Common myeloid progenitor, CD34-positive (primary cell): ENCODE data around the gene TUB.

Source experiments
- CTCF ChIA-PET: fragments of 350-600 bp; sonication (Branson Sonifier 250); formaldehyde crosslinking; loops from one replicate; lab custom pipeline; 2021; ENCODE audit warnings: antibody characterized with exemption; lab: Charles Lee
- POLR2A ChIA-PET: fragments of 350-600 bp; sonication (Branson Sonifier 250); formaldehyde crosslinking; loops from one replicate; lab custom pipeline; 2021; ENCODE audit warnings: antibody characterized with exemption; lab: Charles Lee
- DNase-seq, 3 donors: peaks; one replicate each; pipeline versions ENCODE4 v3.0.0 to v3.0.0-alpha.2; 2013
- H3K27ac ChIP-seq, 2 experiments: 1 replicate in 1 of 2; 2 replicates in 1 of 2; pipeline ENCODE4 v1.7.0; 2013; ENCODE audit warnings: inconsistent platforms in 2 of 2, low read length in 2 of 2, mild to moderate bottlenecking in 2 of 2, low read depth in 1 of 2, moderate library complexity in 1 of 2; ENCODE audit not compliant: severe bottlenecking in 2 of 2, insufficient read depth in 1 of 2, poor library complexity in 1 of 2
- H3K27me3 ChIP-seq, 5 experiments: replicated peaks in 2 of 5; 1 replicate in 3 of 5; 2 replicates in 2 of 5; pipeline versions ENCODE4 v1.6.1 to v1.7.0; 2013; ENCODE audit warnings: low read length in 4 of 5, mild to moderate bottlenecking in 2 of 5, moderate library complexity in 2 of 5, inconsistent platforms in 1 of 5; ENCODE audit not compliant: insufficient read depth in 5 of 5, control insufficient read depth in 4 of 5
- H3K36me3 ChIP-seq, 4 experiments: 1 replicate in 2 of 4; 2 replicates in 2 of 4; pipeline versions ENCODE4 v1.6.1 to v1.7.0; 2013; ENCODE audit warnings: low read length in 3 of 4, control low read depth in 1 of 4, mild to moderate bottlenecking in 1 of 4; ENCODE audit not compliant: control insufficient read depth in 4 of 4, insufficient read depth in 4 of 4
- H3K4me1 ChIP-seq, 4 experiments: 1 replicate in 3 of 4; 2 replicates in 1 of 4; pipeline versions ENCODE4 v1.6.1 to v1.7.1; 2013; ENCODE audit warnings: low read length in 3 of 4, mild to moderate bottlenecking in 3 of 4, control low read depth in 1 of 4, inconsistent platforms in 1 of 4, moderate library complexity in 1 of 4; ENCODE audit not compliant: control insufficient read depth in 4 of 4, insufficient read depth in 4 of 4; ENCODE audit errors: control extremely low read depth in 1 of 4
- H3K4me3 ChIP-seq, 7 experiments: 1 replicate in 4 of 7; 2 replicates in 3 of 7; pipeline versions ENCODE4 v1.5.1 to v1.7.0; 2013; ENCODE audit warnings: mild to moderate bottlenecking in 7 of 7, low read length in 6 of 7, moderate library complexity in 6 of 7, inconsistent platforms in 2 of 7, low read depth in 2 of 7, control low read depth in 1 of 7; ENCODE audit not compliant: insufficient read depth in 4 of 7, control insufficient read depth in 1 of 7; ENCODE audit errors: extremely low read depth in 1 of 7
- H3K9me3 ChIP-seq, 5 experiments: 1 replicate in 4 of 5; 2 replicates in 1 of 5; pipeline versions ENCODE4 v1.6.1 to v1.7.1; 2013; ENCODE audit warnings: low read length in 4 of 5, mild to moderate bottlenecking in 2 of 5, inconsistent platforms in 1 of 5, low read depth in 1 of 5, moderate library complexity in 1 of 5; ENCODE audit not compliant: control insufficient read depth in 4 of 5, insufficient read depth in 2 of 5; ENCODE audit errors: control extremely low read depth in 1 of 5
- WGBS: methylation state at CpG from one replicate; pipeline ENCODE4 v1.1.5; 2013; ENCODE audit not compliant: insufficient coverage; 5-methylcytosine and 5-hydroxymethylcytosine counted together

The TUB gene

GRCh38 chr11:8098361-8098760, 17.4 kb downstream of the TUB start:
- Histone ChIP-seq H3K4me3 (no peak overlapping the region), H3K27me3 (peaks cover 0 to 6% (median 0%) of the 10 kb centered on the region in 5 experiments), H3K9me3 (no peaks in the 10 kb centered on the region), H3K27ac (no peak overlapping the region), H3K36me3 (peaks cover 0 to 6% (median under 1%) of the 10 kb centered on the region in 4 experiments), H3K4me1 (peaks cover 0 to 9% (median 1%) of the 10 kb centered on the region in 4 experiments)
- WGBS = 94% methylated on average over 4 of the region's 4 CpGs
- no peak for DNase-seq
- POLR2A ChIA-PET = no interaction called here
- CTCF ChIA-PET = interaction anchor here (1.3 to 21.2 kb wide), 14 partner anchors 9 to 205 kb away, joined by 3 to 429 read pairs (median 12); partner anchors contain the start of gene TUB

GRCh38 chr11:8098879-8099278, 17.9 kb downstream of the TUB start:
- peaks cover 0 to 9% (median 2%) of the 10 kb centered on the region in 4 experiments for H3K36me3 ChIP-seq
- CTCF ChIA-PET = interaction anchor here (0.8 to 21.2 kb wide), 22 partner anchors 10 to 404 kb away, joined by 3 to 429 read pairs (median 6); partner anchors contain the start of genes EIF3F and TUB
- WGBS = 95% methylated on average over 3 of the region's 6 CpGs
- H3K4me1 ChIP-seq = peaks cover 0 to 9% (median 1%) of the 10 kb centered on the region in 4 experiments
- H3K4me3 ChIP-seq = no peak overlapping the region
- no peak overlapping the region for H3K27ac ChIP-seq
- no peak for DNase-seq
- POLR2A ChIA-PET = no interaction called here
- H3K27me3 ChIP-seq = peaks cover 0 to 6% (median 0%) of the 10 kb centered on the region in 5 experiments
- H3K9me3 ChIP-seq = no peaks in the 10 kb centered on the region

GRCh38 chr11:8099291-8099899, 18.4 kb downstream of the TUB start:
- peaks cover 0 to 9% (median 1%) of the 10 kb centered on the region in 4 experiments for H3K4me1 ChIP-seq
- ChIA-PET CTCF (interaction anchor here (0.6 to 21.2 kb wide), 26 partner anchors 9 to 560 kb away, joined by 3 to 429 read pairs (median 6); partner anchors contain the start of genes EIF3F and TUB), POLR2A (no interaction called here)
- no peak overlapping the region for H3K4me3 ChIP-seq
- H3K9me3 ChIP-seq = no peaks in the 10 kb centered on the region
- peak; percentile 78 to 88 (median 81) for DNase-seq
- H3K27me3 ChIP-seq = peaks cover 0 to 6% (median 0%) of the 10 kb centered on the region in 5 experiments
- no peak overlapping the region for H3K27ac ChIP-seq
- 57% methylated on average over 3 of the region's 3 CpGs for WGBS
- peaks cover 0 to 12% (median 2%) of the 10 kb centered on the region in 4 experiments for H3K36me3 ChIP-seq

GRCh38 chr11:8100158-8100557, 19.1 kb downstream of the TUB start:
- CTCF ChIA-PET = interaction anchor here (0.9 to 21.2 kb wide), 20 partner anchors 8 to 560 kb away, joined by 3 to 429 read pairs (median 6); partner anchors contain the start of genes EIF3F and TUB
- Histone ChIP-seq H3K4me3 (no peak overlapping the region), H3K9me3 (no peaks in the 10 kb centered on the region), H3K27ac (no peak overlapping the region), H3K27me3 (peaks cover 0 to 6% (median 0%) of the 10 kb centered on the region in 5 experiments), H3K4me1 (peaks cover 0 to 9% (median 1%) of the 10 kb centered on the region in 4 experiments), H3K36me3 (peaks cover 0 to 12% (median 3%) of the 10 kb centered on the region in 4 experiments)
- POLR2A ChIA-PET = no interaction called here
- no peak for DNase-seq
- 96% methylated on average over 13 of the region's 14 CpGs for WGBS

- ChIA-PET POLR2A (no interaction called here), CTCF (interaction anchor here (0.9 to 21.2 kb wide), 16 partner anchors 8 to 559 kb away, joined by 3 to 429 read pairs (median 6); partner anchors contain the start of gene TUB)
- peaks cover 0 to 14% (median 3%) of the 10 kb centered on the region in 4 experiments for H3K36me3 ChIP-seq
- H3K4me3 ChIP-seq = no peak overlapping the region
- H3K4me1 ChIP-seq = peaks cover 0 to 4% (median 0%) of the 10 kb centered on the region in 4 experiments
- WGBS = 98% methylated on average over 8 of the region's 8 CpGs
- no peaks in the 10 kb centered on the region for H3K9me3 ChIP-seq
- no peak overlapping the region for H3K27ac ChIP-seq
- DNase-seq = no peak
- H3K27me3 ChIP-seq = peaks cover 0 to 6% (median 0%) of the 10 kb centered on the region in 5 experiments
Measured at GRCh38 chr11:8100605-8101004, 19.6 kb downstream of the TUB start.

- ChIA-PET CTCF (interaction anchor here (1.5 to 21.2 kb wide), 4 partner anchors 13 to 94 kb away, joined by 4 to 429 read pairs (median 56); no protein-coding TSS in a partner anchor), POLR2A (no interaction called here)
- Histone ChIP-seq H3K9me3 (no peaks in the 10 kb centered on the region), H3K36me3 (peaks cover 0 to 16% (median 3%) of the 10 kb centered on the region in 4 experiments), H3K4me3 (no peak overlapping the region), H3K4me1 (no peaks in the 10 kb centered on the region), H3K27me3 (peaks cover 0 to 6% (median 0%) of the 10 kb centered on the region in 5 experiments), H3K27ac (no peak overlapping the region)
- no peak for DNase-seq
- WGBS = 99% methylated on average over 8 of the region's 11 CpGs
Measured at GRCh38 chr11:8101421-8101820, 20.4 kb downstream of the TUB start.
